WTC11 (cell line): ENCODE results near the gene SLC2A11. TPM values are rescaled to one million over a fixed set of nuclear protein-coding genes. Genes with fewer than 3 reads are reported as not detected.

Experiments used
- ATAC-seq: fragments of 200-7000 bp; cut with Tn5 transposase; 2 replicates; pipeline ENCODE4 v1.10.0; 2021; ENCODE audit warnings: mild to moderate bottlenecking, moderate library complexity
- CTCF ChIA-PET: fragments of 300-600 bp; sonication (Branson Sonifier 250); formaldehyde crosslinking; loops from one replicate; lab custom pipeline; 2021; ENCODE audit warnings: antibody characterized with exemption; lab: Charles Lee
- POLR2A ChIA-PET: fragments of 350-600 bp; sonication (Branson Sonifier 250); formaldehyde crosslinking; loops from one replicate; lab custom pipeline; 2021; ENCODE audit warnings: antibody characterized with exemption; lab: Charles Lee
- DNase-seq: peaks from one replicate; pipeline ENCODE4 v3.0.0; 2021; ENCODE audit warnings: low spot score
- H3K27ac Mint-ChIP-seq: 2 replicates; pipeline ENCODE4 v1.8.0; 2021; ENCODE audit warnings: mixed read lengths
- H3K27me3 Mint-ChIP-seq: 2 replicates; pipeline ENCODE4 v1.8.0; 2021; ENCODE audit warnings: low read depth, mild to moderate bottlenecking, moderate library complexity, mixed read lengths
- H3K36me3 Mint-ChIP-seq: 2 replicates; pipeline ENCODE4 v1.8.0; 2021; ENCODE audit warnings: mixed read lengths
- H3K4me1 Mint-ChIP-seq: 2 replicates; pipeline ENCODE4 v1.8.0; 2022; ENCODE audit warnings: mixed read lengths
- H3K4me3 Mint-ChIP-seq: 2 replicates; pipeline ENCODE4 v1.8.0; 2021; ENCODE audit warnings: mild to moderate bottlenecking, moderate library complexity, mixed read lengths
- H3K9me3 Mint-ChIP-seq: 2 replicates; pipeline ENCODE4 v1.8.0; 2021; ENCODE audit warnings: mixed read lengths
- ARID4B ChIP-seq: sonication (generic); formaldehyde crosslinking; IDR thresholded peaks from 2 replicates; pipeline ENCODE4 v1.8.0; 2023; ENCODE audit warnings: missing genetic modification reagents, mild to moderate bottlenecking, borderline replicate concordance
- ATF1 ChIP-seq: sonication (generic); formaldehyde crosslinking; IDR thresholded peaks from 2 replicates; pipeline ENCODE4 v1.8.1; 2023; ENCODE audit warnings: mild to moderate bottlenecking, moderate library complexity, missing genetic modification reagents
- CBFB ChIP-seq: sonication (generic); formaldehyde crosslinking; IDR thresholded peaks from 2 replicates; pipeline ENCODE4 v1.8.1; 2022; ENCODE audit warnings: mild to moderate bottlenecking, low read depth, missing genetic modification reagents
- CREM ChIP-seq: sonication (generic); formaldehyde crosslinking; IDR thresholded peaks from 2 replicates; pipeline ENCODE4 v1.8.1; 2022; ENCODE audit warnings: mild to moderate bottlenecking, missing genetic modification reagents, moderate library complexity
- E2F5 ChIP-seq: sonication (generic); formaldehyde crosslinking; IDR thresholded peaks from 2 replicates; pipeline ENCODE4 v1.8.1; 2022; ENCODE audit warnings: mild to moderate bottlenecking, moderate library complexity, missing genetic modification reagents
- ELF4 ChIP-seq: sonication (generic); formaldehyde crosslinking; IDR thresholded peaks from 2 replicates; pipeline ENCODE4 v1.8.1; 2022; ENCODE audit warnings: low read depth, mild to moderate bottlenecking, moderate library complexity, missing genetic modification reagents
- EMX1 ChIP-seq: fragments of 250-450 bp; sonication (Bioruptor Pico); IDR thresholded peaks from 2 replicates; pipeline ENCODE4 v1.8.0; 2021; ENCODE audit warnings: mild to moderate bottlenecking
- ERG ChIP-seq: fragments of 250-450 bp; sonication (Bioruptor Pico); IDR thresholded peaks from 2 replicates; pipeline ENCODE4 v1.8.0; 2021; ENCODE audit warnings: mild to moderate bottlenecking
- FOXJ3 ChIP-seq: sonication (generic); formaldehyde crosslinking; IDR thresholded peaks from 2 replicates; pipeline ENCODE4 v1.9.0; 2021; ENCODE audit warnings: missing genetic modification reagents, mild to moderate bottlenecking, borderline replicate concordance
- FOXP1 ChIP-seq: sonication (generic); formaldehyde crosslinking; IDR thresholded peaks from 2 replicates; pipeline ENCODE4 v1.8.0; 2022; ENCODE audit warnings: missing genetic modification reagents, mild to moderate bottlenecking, moderate library complexity, borderline replicate concordance
- GRHL2 ChIP-seq: fragments of 250-450 bp; sonication (Bioruptor Pico); IDR thresholded peaks from 2 replicates; pipeline ENCODE4 v1.8.0; 2022; ENCODE audit warnings: mild to moderate bottlenecking, moderate library complexity; ENCODE audit not compliant: insufficient replicate concordance, severe bottlenecking
- MLX ChIP-seq: sonication (generic); formaldehyde crosslinking; IDR thresholded peaks from 2 replicates; pipeline ENCODE4 v1.8.1; 2023; ENCODE audit warnings: mild to moderate bottlenecking, missing genetic modification reagents, moderate library complexity
- NFATC4 ChIP-seq: fragments of 250-450 bp; sonication (Bioruptor Pico); IDR thresholded peaks from 2 replicates; pipeline ENCODE4 v1.9.0; 2021; ENCODE audit warnings: mild to moderate bottlenecking
- RORB ChIP-seq: fragments of 250-450 bp; sonication (Bioruptor Pico); IDR thresholded peaks from 2 replicates; pipeline ENCODE4 v1.9.0; 2021; ENCODE audit warnings: mild to moderate bottlenecking
- SP1 ChIP-seq: sonication (generic); formaldehyde crosslinking; conservative IDR thresholded peaks from 2 replicates; pipeline ENCODE4 v1.8.1; 2022; ENCODE audit warnings: missing genetic modification reagents
- TEAD1 ChIP-seq: sonication (generic); formaldehyde crosslinking; IDR thresholded peaks from 2 replicates; pipeline ENCODE4 v1.8.0; 2022; ENCODE audit warnings: mild to moderate bottlenecking, missing genetic modification reagents
- TP53 ChIP-seq: sonication (generic); formaldehyde crosslinking; IDR thresholded peaks from 2 replicates; pipeline ENCODE4 v1.8.1; 2023; ENCODE audit warnings: mild to moderate bottlenecking, missing genetic modification reagents
- USF2 ChIP-seq: sonication (generic); formaldehyde crosslinking; IDR thresholded peaks from 2 replicates; pipeline ENCODE4 v1.8.1; 2023; ENCODE audit warnings: mild to moderate bottlenecking, missing genetic modification reagents, moderate library complexity
- ZBTB21 ChIP-seq: sonication (generic); formaldehyde crosslinking; IDR thresholded peaks from 2 replicates; pipeline ENCODE4 v1.8.1; 2023; ENCODE audit warnings: mild to moderate bottlenecking, missing genetic modification reagents, borderline replicate concordance
- ZMAT4 ChIP-seq: fragments of 250-450 bp; sonication (Bioruptor Pico); IDR thresholded peaks from 2 replicates; pipeline ENCODE4 v1.9.0; 2021; ENCODE audit warnings: mild to moderate bottlenecking
- ZNF219 ChIP-seq: sonication (generic); formaldehyde crosslinking; IDR thresholded peaks from 2 replicates; pipeline ENCODE4 v1.8.0; 2023; ENCODE audit warnings: missing genetic modification reagents, mild to moderate bottlenecking, borderline replicate concordance
- ZNF423 ChIP-seq: fragments of 250-450 bp; sonication (Bioruptor Pico); IDR thresholded peaks from 2 replicates; pipeline ENCODE4 v2.1.2; 2022; ENCODE audit warnings: mild to moderate bottlenecking, moderate library complexity
- ZNF532 ChIP-seq: fragments of 250-450 bp; sonication (Bioruptor Pico); IDR thresholded peaks from 2 replicates; pipeline ENCODE4 v1.9.0; 2021; ENCODE audit warnings: mild to moderate bottlenecking, borderline replicate concordance
- total RNA-seq: library from RNA; stranded (reverse); gene quantifications from 3 replicates; pipeline ENCODE4 v1.2.3, GENCODE V29; 2021

SLC2A11 gene
- total RNA-seq, 1 experiment from 2014 or later: 19.9 TPM

GRCh38 chr22:23913661-23914353 is 56.1 kb downstream of the SLC2A11 start (continued):
- TF ChIP-seq TEAD1 (CRISPR knock-in tag) (0 out of 2 replicates have a peak, but pooled peaks have one; percentile 45), ZMAT4 (CRISPR knock-in tag) (no peak), CBFB (CRISPR knock-in tag) (peak; percentile 34; the same call in 1 of the 2 replicates), ERG (CRISPR knock-in tag) (no peak), SP1 (CRISPR knock-in tag) (peak; percentile 95), ZBTB21 (CRISPR knock-in tag) (0 out of 2 replicates have a peak, but pooled peaks have one; percentile 74), TP53 (CRISPR knock-in tag) (0 out of 2 replicates have a peak, but pooled peaks have one; percentile 55), EMX1 (CRISPR knock-in tag) (no peak), MLX (CRISPR knock-in tag) (no peak), E2F5 (CRISPR knock-in tag) (peak; percentile 87), USF2 (CRISPR knock-in tag) (peak; percentile 48)

- H3K9me3 Mint-ChIP-seq: peaks cover 35% of the 10 kb centered on the region
- H3K27me3 Mint-ChIP-seq: peaks cover 44% of the 10 kb centered on the region
- ChIA-PET CTCF (no interaction called here), POLR2A (no interaction called here)
- TF ChIP-seq ZNF219 (CRISPR knock-in tag) (no peak), ZNF423 (CRISPR knock-in tag) (no peak), RORB (CRISPR knock-in tag) (no peak), FOXP1 (CRISPR knock-in tag) (no peak), EMX1 (CRISPR knock-in tag) (no peak), ATF1 (CRISPR knock-in tag) (no peak), NFATC4 (CRISPR knock-in tag) (no peak), CREM (no peak), ZNF532 (no peak), FOXJ3 (CRISPR knock-in tag) (no peak), ARID4B (CRISPR knock-in tag) (no peak), ELF4 (CRISPR knock-in tag) (no peak), TP53 (CRISPR knock-in tag) (no peak), CBFB (CRISPR knock-in tag) (no peak), GRHL2 (CRISPR knock-in tag) (no peak)
- no peak overlapping the region for H3K4me3 Mint-ChIP-seq
- no peak overlapping the region for H3K27ac Mint-ChIP-seq
- H3K4me1 Mint-ChIP-seq: peaks cover 8% of the 10 kb centered on the region
- no peak for DNase-seq
- H3K36me3 Mint-ChIP-seq: peaks cover 16% of the 10 kb centered on the region
- ATAC-seq: no peak
Observed at GRCh38 chr22:23915290-23915689, 57.6 kb downstream of the SLC2A11 start.
